MM.1S (cell line): ENCODE results near the gene EXOSC1.

Source experiments
- CTCF ChIP-seq: fragments of 300-600 bp; sonication (generic); IDR thresholded peaks from 2 replicates; pipeline ENCODE4 v1.5.1; 2016; ENCODE audit warnings: antibody characterized with exemption, low read length, mixed read lengths
- EZH2 ChIP-seq: fragments of 300-600 bp; sonication (generic); optimal IDR thresholded peaks from 2 replicates; pipeline ENCODE3; 2017; ENCODE audit warnings: low read depth, mild to moderate bottlenecking, antibody characterized with exemption, low read length, mixed read lengths
- EZH2phosphoT487 ChIP-seq: fragments of 300-600 bp; sonication (generic); IDR thresholded peaks from 2 replicates; pipeline ENCODE4 v1.6.1; 2018; ENCODE audit warnings: antibody characterized with exemption, low read length

DNA sequence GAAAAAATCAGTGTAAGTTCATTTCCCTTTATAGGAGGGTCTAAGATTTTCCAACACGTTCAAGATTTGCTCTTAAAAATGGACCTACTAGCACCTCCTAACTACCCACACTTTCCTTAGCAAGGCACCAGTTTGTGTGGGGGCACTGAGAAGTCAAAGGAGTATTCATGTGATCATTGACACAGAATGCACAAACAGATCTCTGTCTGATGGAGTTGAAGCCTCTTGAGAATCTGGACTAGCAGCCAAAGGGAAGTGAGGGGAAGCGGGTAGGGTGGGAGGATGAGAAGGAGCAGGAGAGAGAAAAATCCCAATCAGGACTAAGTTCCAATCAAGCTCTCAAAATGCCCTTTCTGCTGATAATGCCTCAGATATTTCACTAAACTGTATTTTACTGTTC lies 48.3 kb upstream of the EXOSC1 start:
- TF ChIP-seq CTCF (no peak), EZH2 (no peak), EZH2phosphoT487 (no peak)
